NCI-H2196 treated with DMSO at 0.1 percent for 48 hours (cell line): ENCODE measurements around the gene PLA2G4D.

Experiments used
- DNase-seq: peaks from one replicate; lab custom pipeline; 2025; ENCODE audit not compliant: unreplicated experiment; lab: John Stamatoyannopoulos, UW

The PLA2G4D gene, protein sequence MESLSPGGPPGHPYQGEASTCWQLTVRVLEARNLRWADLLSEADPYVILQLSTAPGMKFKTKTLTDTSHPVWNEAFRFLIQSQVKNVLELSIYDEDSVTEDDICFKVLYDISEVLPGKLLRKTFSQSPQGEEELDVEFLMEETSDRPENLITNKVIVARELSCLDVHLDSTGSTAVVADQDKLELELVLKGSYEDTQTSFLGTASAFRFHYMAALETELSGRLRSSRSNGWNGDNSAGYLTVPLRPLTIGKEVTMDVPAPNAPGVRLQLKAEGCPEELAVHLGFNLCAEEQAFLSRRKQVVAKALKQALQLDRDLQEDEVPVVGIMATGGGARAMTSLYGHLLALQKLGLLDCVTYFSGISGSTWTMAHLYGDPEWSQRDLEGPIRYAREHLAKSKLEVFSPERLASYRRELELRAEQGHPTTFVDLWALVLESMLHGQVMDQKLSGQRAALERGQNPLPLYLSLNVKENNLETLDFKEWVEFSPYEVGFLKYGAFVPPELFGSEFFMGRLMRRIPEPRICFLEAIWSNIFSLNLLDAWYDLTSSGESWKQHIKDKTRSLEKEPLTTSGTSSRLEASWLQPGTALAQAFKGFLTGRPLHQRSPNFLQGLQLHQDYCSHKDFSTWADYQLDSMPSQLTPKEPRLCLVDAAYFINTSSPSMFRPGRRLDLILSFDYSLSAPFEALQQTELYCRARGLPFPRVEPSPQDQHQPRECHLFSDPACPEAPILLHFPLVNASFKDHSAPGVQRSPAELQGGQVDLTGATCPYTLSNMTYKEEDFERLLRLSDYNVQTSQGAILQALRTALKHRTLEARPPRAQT

GRCh38 chr15:42094512-42094963 lies at the start of gene PLA2G4D:
Gene PLA2G4D, minus strand, starts transcription at chr15:42094562. Its CDS starts 103 bp downstream, at chr15:42094459.
- DNase-seq = peak; percentile 78

DNA sequence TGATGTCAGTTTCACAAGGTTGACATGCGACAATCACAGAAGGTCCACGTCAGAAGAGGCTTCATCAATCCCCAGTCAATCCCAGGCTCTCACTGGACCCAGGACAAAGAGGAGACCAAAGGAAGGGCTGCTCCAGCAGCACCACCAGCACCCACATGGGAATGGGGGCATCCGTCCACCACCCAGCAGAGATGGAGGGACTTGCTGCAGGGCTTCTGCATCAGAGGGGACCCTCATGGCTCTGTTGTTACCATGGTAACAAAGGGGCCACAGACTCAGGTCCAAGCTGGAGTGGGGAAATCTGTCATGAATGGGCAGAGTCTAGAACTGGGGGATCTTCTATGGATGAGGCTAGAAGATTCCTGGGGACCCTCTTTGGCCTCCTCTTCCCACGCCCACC lies 49.0 kb upstream of the PLA2G4D start:
- no peak for DNase-seq

- no peak for DNase-seq
These were observed 47.7 kb upstream of the PLA2G4D start for GRCh38 chr15:42141795-42142667.

- DNase-seq = no peak
These were observed 46.9 kb upstream of the PLA2G4D start for GRCh38 chr15:42141246-42141645.

DNA sequence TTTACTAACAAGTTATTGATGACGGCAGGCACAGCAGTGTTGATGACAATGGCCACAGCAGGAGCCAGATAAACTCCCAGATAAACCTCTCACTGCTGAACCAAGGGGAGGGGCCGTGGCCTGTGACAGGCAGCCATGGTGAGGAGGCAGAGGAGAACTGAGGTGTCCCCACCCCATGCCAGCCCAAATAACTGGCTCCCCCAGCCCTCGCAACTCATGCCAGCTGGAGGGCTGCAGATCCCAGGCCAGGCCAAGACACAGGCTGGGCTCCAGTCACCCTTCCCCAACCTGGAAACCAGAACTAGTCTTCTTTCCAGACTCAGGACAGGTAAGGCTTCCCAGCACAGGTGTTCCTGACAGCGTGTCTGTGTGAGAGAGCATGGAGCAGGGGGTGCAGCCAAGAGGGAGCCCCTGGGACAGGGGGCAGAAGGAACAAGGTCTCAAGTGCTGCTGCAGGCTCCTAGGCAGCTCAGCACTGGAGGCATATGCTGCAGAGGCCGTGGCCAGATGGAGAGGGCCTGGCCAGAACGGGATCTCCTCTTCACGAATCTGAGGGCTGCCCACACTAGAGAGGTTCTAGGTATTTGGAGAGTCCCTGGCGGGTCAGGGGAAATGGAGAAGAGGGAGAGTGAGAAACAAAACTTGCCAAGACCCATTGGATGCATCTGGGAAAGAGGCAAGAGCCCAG lies 46.2 kb upstream of the PLA2G4D start:
- no peak for DNase-seq

DNA sequence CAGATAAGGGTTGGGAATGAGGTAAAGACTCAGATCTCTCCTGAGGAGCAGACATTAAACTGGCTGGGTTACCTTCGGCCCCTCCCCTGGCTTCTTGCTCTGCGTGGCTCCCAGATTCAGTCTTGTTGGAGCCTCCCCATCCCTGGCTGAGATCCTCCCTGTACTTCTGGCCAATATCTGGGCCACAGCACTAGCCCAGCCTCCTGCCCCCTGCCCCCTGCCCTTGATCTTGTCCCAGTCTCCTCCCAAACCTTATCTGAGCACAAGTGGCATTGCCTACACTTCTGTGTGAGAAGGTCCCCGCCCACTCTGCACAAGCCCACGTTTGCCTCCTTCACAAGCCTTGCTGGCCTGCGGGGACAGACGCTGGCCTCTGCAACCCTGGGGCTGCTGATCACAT lies 45.2 kb upstream of the PLA2G4D start:
- no peak for DNase-seq

- DNase-seq = no peak
These were observed 44.6 kb upstream of the PLA2G4D start for GRCh38 chr15:42138968-42139386.

DNA sequence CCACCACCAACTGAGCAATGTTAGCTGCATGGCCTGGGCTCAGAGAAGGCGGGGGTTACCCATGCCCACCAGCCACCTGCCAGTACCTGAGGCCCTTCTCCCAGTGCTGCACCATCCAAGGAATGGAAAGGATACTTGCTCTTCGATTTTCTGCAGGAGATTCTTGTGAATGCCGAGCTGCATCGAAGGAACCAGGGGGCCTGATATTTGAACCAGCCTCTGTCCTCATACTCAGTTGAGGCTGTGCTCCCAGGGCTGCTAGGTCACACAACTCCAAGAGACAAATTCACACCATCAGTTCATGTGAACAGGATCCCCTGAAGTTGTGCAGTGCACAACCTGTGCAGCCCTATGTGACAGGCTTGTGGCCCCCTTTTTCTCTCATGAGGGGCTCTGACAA lies 44.0 kb upstream of the PLA2G4D start:
- no peak for DNase-seq

DNA sequence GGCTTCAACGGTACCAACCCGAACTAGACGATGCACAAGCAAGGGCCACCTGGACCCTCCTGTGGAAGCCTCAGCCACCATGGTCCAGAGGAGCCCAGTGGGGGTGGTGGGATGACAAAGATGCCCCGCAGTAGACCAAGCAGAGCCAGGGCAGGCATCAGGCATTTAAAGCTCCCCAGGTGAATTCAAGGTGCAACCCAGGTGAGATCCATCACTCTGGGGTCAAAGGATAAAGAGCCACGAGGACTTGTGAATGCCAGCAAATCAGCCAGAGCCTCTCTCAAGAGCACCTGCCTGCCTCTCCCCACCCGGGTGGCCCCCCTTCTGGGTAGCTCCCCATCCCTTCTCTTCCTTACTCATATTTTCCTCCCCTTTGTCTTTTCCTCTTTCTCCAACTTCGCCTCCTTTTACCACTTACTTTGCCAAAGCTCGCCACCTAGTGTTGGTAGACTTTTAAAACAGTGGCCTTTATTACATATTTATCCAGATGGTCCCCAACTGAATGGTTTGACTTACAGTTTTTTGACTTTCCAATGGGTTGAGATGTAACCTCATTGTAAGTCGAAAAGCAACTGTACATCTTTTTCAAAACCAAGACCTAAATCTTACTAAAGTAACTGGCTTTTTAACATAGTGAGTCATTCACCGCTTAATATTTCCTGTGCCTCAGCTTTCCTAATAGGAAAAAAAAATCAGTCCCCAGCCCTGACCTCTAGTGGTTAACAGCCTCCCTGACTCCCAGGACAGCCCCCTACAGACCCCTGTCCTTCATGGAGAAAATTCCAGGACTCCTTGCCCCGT lies 43.3 kb upstream of the PLA2G4D start:
- no peak for DNase-seq

DNA sequence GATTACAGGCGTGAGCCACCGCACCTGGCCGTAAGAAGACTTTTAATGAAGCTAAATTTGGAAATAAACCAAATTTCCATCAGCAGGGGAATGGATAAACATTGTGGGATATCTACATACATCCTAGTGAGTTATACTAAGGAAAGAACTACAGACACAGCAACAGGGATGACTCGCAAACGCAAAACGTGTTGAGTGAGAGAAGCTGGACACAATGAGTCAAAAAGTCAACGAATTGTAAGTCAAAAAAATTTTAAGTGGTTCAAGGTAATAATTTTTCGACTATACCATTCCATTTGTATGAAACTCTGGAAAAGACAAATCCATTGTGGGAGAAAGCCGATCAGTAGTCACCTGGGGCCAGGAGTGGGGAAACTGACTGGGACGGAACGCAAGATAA lies 42.2 kb upstream of the PLA2G4D start:
- DNase-seq = no peak

DNA sequence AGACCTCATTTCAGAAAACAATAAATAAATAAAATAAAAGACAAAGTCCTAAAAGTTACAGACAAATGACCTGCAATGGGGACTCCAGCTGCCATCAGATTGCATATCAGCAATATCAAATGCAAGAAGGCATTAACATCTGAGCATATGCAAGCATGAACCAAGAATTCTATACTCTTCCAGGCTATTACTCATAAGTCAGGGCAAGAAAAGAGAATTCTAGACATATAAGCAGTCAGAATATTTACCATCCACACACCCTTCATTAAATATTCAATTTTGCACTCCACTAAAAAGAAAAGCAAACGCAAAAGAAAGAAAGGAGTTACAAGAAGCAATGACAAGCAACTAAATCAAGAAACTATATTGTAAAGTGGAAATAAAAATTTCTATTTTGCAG lies 41.0 kb upstream of the PLA2G4D start:
- DNase-seq = no peak

DNA sequence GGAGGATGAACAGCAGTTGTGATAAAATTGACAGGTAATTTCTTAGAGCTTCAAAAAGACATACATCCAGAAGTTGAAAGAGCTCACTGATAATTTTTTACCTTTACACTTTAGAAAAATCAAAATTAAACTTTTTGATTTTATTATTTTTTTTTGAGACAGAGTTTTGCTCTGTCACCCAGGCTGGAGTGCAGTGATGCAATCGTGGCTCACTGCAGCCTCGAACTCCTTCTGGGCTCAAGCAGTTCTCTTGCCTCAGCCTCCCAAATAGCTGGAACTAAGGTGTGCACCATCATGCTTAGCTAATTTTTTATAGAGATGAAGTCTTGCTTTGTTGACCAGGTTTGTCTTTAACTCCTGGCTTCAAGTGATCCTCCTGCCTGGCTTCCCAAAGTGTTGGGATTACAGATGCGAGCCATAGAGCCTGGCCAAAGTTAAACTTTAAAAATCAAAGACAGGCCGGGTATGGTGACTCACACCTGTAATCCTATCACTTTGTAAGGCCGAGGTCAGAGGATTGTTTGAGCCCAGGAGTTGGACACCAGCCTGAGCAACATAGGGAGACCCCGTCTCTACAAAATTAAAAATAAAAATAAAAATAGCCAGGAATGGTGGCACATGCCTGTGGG lies 40.4 kb upstream of the PLA2G4D start:
- DNase-seq = no peak

DNA sequence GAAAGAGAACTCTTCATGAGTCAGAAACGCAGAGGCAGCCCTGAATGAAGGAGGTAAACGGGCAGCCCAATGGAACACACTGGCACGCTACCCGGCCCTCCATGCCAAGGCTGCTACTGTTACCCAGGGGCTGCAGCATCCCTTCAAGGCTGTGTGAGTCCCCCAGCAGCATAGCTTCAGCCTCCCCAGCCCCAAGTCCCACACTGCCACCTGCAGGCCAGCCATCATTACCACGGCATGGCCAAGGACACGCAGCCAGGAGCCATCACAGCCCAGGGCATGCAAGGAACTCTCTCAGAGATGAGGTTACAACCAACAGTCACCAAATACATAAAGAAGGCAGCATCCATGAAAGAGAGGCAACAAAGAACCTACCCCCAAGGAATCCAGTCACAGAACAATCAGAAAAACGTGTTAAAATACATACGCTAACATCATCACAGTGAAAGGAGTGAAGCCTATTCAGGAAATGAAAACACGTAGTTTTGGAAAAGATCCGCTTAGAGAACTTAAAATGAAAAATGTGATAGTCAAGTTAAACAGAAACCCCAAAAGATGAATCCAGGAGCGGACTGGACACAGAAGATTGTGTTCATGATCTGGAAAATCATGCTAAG lies 39.6 kb upstream of the PLA2G4D start:
- peak; percentile 15 for DNase-seq

DNA sequence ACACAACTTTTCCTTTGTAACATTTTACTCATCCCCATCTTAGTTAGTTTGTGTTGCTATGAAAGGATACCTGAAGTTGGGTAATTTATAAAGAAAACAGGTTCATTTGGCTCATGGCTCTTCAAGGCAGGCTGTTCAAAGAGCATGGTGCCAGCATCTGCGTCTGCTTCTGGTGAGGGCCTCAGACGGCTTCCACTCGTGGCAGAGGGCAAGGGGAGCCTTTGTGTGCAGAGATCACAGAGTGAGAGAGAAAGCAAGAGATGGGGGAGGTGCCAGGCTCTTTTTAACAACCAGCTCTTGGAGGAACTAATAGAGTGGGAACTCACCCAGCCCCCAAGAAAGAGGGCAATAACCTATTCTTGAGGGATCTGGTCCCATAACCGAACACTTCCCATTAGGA lies 39.0 kb upstream of the PLA2G4D start:
- no peak for DNase-seq

GRCh38 chr15:42131826-42132806 lies 37.8 kb upstream of the PLA2G4D start:
- DNase-seq = no peak

DNA sequence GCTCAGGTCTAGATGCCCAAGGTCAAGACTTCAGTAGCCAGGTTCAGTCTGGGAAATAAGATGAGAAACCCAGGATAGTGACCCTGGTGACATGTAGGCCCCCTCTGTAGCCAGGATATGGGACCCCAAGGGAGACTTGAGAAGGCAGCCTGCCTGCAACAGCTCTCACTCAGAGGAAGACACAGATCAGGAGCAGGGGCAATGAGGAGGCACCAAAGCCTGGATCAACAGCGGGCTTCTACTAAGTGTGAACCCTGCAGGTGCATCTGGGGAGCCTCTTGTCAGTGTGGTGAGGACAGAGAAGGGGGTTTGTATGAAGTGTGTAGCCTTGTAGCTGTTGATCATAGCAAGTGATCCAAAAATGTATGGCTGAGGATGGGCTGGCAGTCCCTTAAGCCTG lies 36.6 kb upstream of the PLA2G4D start:
- no peak for DNase-seq

DNA sequence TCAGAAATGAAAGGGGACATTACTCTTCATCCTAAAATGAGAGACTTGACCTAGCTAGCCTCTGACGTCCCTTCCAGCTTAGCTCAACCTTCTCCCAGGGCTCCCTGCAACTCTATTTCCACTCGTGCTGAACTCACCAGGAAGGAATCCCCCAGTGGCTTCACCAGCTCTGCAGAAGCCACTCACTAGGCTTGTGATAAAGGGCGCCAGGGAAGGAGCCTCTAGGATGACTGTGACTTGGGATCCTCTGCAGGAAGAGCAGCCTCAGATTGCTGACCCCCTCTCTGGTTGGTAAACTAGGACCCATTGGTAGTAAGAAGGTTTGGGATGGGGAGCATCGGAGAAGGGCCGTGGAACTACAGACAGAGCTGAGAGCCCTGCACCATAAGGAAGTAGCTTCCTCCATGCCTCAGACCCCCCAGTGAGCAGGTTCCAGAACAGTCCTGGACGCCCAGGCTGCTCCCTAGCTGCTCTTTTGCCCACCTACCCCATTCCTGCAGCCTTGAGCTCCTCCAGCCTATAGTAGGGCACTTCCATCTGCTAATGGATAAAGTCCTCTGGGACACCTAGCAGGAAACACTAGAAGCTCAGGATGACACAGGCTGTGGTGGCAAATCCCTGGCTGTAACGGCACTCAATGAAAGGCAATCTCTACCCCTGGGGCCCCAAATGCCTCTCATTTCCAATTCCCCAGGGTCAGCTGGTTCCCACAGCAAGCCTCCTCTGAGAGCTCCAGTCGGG lies 36.1 kb upstream of the PLA2G4D start:
- no peak for DNase-seq
